CD14-positive monocyte (primary cell): ENCODE measurements around the gene ACP5. TPM values are rescaled to one million over a fixed set of nuclear protein-coding genes. Genes with fewer than 3 reads are reported as not detected.
A peak's percentile ranks its signal among the peaks of the same experiment; 100 is the strongest.

Experiments
- DNase-seq, 3 donors: peaks; one replicate each; pipeline ENCODE4 v3.0.0-alpha.2; 2011 to 2022
- H2AFZ ChIP-seq: 2 replicates; pipeline ENCODE4 v1.6.0; 2012; ENCODE audit warnings: mild to moderate bottlenecking, low read depth, low read length, inconsistent platforms; ENCODE audit not compliant: insufficient read depth, poor library complexity, severe bottlenecking
- H3K27ac ChIP-seq, 2 donors: 1 replicate in 1 of 2; 2 replicates in 1 of 2; pipeline ENCODE4 v1.5.1; 2012 to 2013; ENCODE audit warnings: low read length in 2 of 2, control low read depth in 1 of 2, inconsistent platforms in 1 of 2, low read depth in 1 of 2, mild to moderate bottlenecking in 1 of 2
- H3K27me3 ChIP-seq, 2 donors: one replicate each; pipeline versions ENCODE4 v1.6.0 to v1.6.1; 2011 to 2013; ENCODE audit warnings: low read length in 2 of 2; ENCODE audit not compliant: control insufficient read depth in 2 of 2, insufficient read depth in 2 of 2
- H3K36me3 ChIP-seq, 2 donors: replicated peaks in 1 of 2; 1 replicate in 1 of 2; 2 replicates in 1 of 2; pipeline versions ENCODE4 v1.5.1 to v1.6.1; 2012 to 2013; ENCODE audit warnings: low read length in 2 of 2, control low read depth in 1 of 2, inconsistent platforms in 1 of 2, mild to moderate bottlenecking in 1 of 2; ENCODE audit not compliant: insufficient read depth in 2 of 2, control insufficient read depth in 1 of 2
- H3K4me1 ChIP-seq, 2 donors: 1 replicate in 1 of 2; 2 replicates in 1 of 2; pipeline versions ENCODE4 v1.5.1 to v1.6.1; 2012 to 2013; ENCODE audit warnings: low read length in 2 of 2, control low read depth in 1 of 2, inconsistent platforms in 1 of 2, mild to moderate bottlenecking in 1 of 2, moderate library complexity in 1 of 2; ENCODE audit not compliant: insufficient read depth in 2 of 2, control insufficient read depth in 1 of 2
- H3K4me2 ChIP-seq: replicated peaks from 2 replicates; pipeline ENCODE3; 2012; ENCODE audit warnings: low read length, moderate library complexity, mild to moderate bottlenecking; ENCODE audit not compliant: poor library complexity, severe bottlenecking; ENCODE audit errors: extremely low read depth
- H3K4me3 ChIP-seq, 3 experiments: fragments of 200-600 bp in 1 of 3; sonication (generic) in 1 of 3; replicated peaks in 1 of 3; 1 replicate in 2 of 3; 2 replicates in 1 of 3; pipeline ENCODE4 v1.5.1; 2011 to 2013; ENCODE audit warnings: low read length in 3 of 3, mild to moderate bottlenecking in 3 of 3, control low read depth in 2 of 3, low read depth in 2 of 3, inconsistent platforms in 1 of 3, moderate library complexity in 1 of 3
- H3K79me2 ChIP-seq: 2 replicates; pipeline ENCODE4 v1.6.0; 2012; ENCODE audit warnings: mild to moderate bottlenecking, control low read depth, inconsistent platforms, low read length, moderate library complexity; ENCODE audit not compliant: insufficient read depth
- H3K9ac ChIP-seq: 2 replicates; pipeline ENCODE4 v1.6.0; 2017; ENCODE audit warnings: low read length, mild to moderate bottlenecking; ENCODE audit not compliant: insufficient read depth, poor library complexity, severe bottlenecking
- H3K9me3 ChIP-seq, 2 donors: replicated peaks in 1 of 2; 1 replicate in 1 of 2; 2 replicates in 1 of 2; pipeline versions ENCODE4 v1.5.1 to v1.6.1; 2012 to 2013; ENCODE audit warnings: low read length in 2 of 2, control low read depth in 1 of 2; ENCODE audit not compliant: control insufficient read depth in 1 of 2, insufficient read depth in 1 of 2
- H4K20me1 ChIP-seq: 2 replicates; pipeline ENCODE4 v1.6.0; 2012; ENCODE audit warnings: mild to moderate bottlenecking, low read length, control low read depth, moderate library complexity; ENCODE audit not compliant: insufficient read depth
- H3K27ac Mint-ChIP-seq, 7 donors: one replicate each; pipeline ENCODE4 v1.8.0; 2020; ENCODE audit warnings: mild to moderate bottlenecking in 7 of 7, mixed read lengths in 7 of 7, moderate library complexity in 6 of 7, inconsistent platforms in 2 of 7
- H3K27me3 Mint-ChIP-seq, 3 donors: one replicate each; pipeline ENCODE4 v1.8.0; 2021 to 2022; ENCODE audit warnings: low read depth in 3 of 3, mild to moderate bottlenecking in 3 of 3, mixed read lengths in 3 of 3, moderate library complexity in 3 of 3, inconsistent platforms in 1 of 3
- H3K36me3 Mint-ChIP-seq, 2 donors: one replicate each; pipeline ENCODE4 v1.8.0; 2020; ENCODE audit warnings: mixed read lengths in 2 of 2, inconsistent platforms in 1 of 2, mild to moderate bottlenecking in 1 of 2
- H3K4me1 Mint-ChIP-seq: one replicate; pipeline ENCODE4 v1.8.0; 2020; ENCODE audit warnings: mild to moderate bottlenecking, mixed read lengths
- H3K4me3 Mint-ChIP-seq, 2 donors: one replicate each; pipeline ENCODE4 v1.8.0; 2020; ENCODE audit warnings: mild to moderate bottlenecking in 2 of 2, mixed read lengths in 2 of 2, moderate library complexity in 1 of 2
- H3K9me3 Mint-ChIP-seq, 7 donors: one replicate each; pipeline ENCODE4 v1.8.0; 2020 to 2022; ENCODE audit warnings: mixed read lengths in 7 of 7, mild to moderate bottlenecking in 6 of 7, moderate library complexity in 6 of 7, inconsistent platforms in 2 of 7
- WGBS: methylation state at CpG from one replicate; pipeline ENCODE4 v1.1.5; 2013; ENCODE audit warnings: missing lambda C conversion rate; ENCODE audit not compliant: insufficient coverage; 5-methylcytosine and 5-hydroxymethylcytosine counted together
- intact Hi-C, 2 donors: fragments of 100-400 bp; cut with micrococcal nuclease; formaldehyde crosslinking; loops; one replicate each; pipeline versions ENCODE4 v1.15.0 to v1.15.1; 2023
- polyA plus RNA-seq, 3 donors: library from polyadenylated mRNA; depleted of rRNA in 1 of 3; unstranded in 2 of 3; stranded (reverse) in 1 of 3; fragments of 300-500 nt in 2 of 3; fragments of >200 nt in 1 of 3; fragmentation: Illumina TruSeq in 2 of 3; gene quantifications; 1 replicate in 2 of 3; 2 replicates in 1 of 3; pipeline ENCODE4 v1.2.3, GENCODE V29; 2012 to 2021
- TF ChIP-seq, protein P1 (sequence below): fragments of 200-600 bp; IDR thresholded peaks from one replicate; pipeline ENCODE4 v1.8.0; 2022; ENCODE audit warnings: antibody characterized with exemption, mild to moderate bottlenecking

Gene ACP5
- polyA plus RNA-seq, 3 donors: 20.1 to 58.2 (median 31.2) TPM

GRCh38 chr19:11597202-11598102 is 20.0 kb upstream of the ACP5 start, which contains the start of gene ZNF627:
ZNF627 (plus strand) TSS chr19:11597483; CDS start chr19:11597628, 145 bp downstream.
- intact Hi-C loops: loop anchor here (5.0 to 10.0 kb wide), 3 partner anchors 40 to 97 kb away; partner anchors contain the start of gene ZNF653 (in 1 of the 2)
- H2AFZ ChIP-seq: peak within 1 kb of the TSS; percentile 85
- H3K4me1 ChIP-seq: peaks cover 13 to 16% of the 10 kb centered on the region in 2 donors
- no peaks in the 10 kb centered on the region for H3K27me3 ChIP-seq
- H3K9ac ChIP-seq: peak within 1 kb of the TSS; percentile 89
- Mint-ChIP-seq H3K9me3 (peaks cover 0 to 3% (median 1%) of the 10 kb centered on the region in 7 donors), H3K27ac (peak within 1 kb of the TSS; percentile 87 to 97 (median 95)), H3K27me3 (peaks cover 0 to 2% (median 2%) of the 10 kb centered on the region in 3 donors), H3K4me3 (peak within 1 kb of the TSS; percentile 93 to 95), H3K36me3 (peaks cover 3 to 13% of the 10 kb centered on the region in 2 donors), H3K4me1 (peaks cover 19% of the 10 kb centered on the region)
- peak within 1 kb of the TSS; percentile 60 to 93 (median 93) for H3K4me3 ChIP-seq
- H3K9me3 ChIP-seq: no peaks in the 10 kb centered on the region
- DNase-seq: peak; percentile 99 to 100 (median 99)
- TF ChIP-seq, protein P1, sequence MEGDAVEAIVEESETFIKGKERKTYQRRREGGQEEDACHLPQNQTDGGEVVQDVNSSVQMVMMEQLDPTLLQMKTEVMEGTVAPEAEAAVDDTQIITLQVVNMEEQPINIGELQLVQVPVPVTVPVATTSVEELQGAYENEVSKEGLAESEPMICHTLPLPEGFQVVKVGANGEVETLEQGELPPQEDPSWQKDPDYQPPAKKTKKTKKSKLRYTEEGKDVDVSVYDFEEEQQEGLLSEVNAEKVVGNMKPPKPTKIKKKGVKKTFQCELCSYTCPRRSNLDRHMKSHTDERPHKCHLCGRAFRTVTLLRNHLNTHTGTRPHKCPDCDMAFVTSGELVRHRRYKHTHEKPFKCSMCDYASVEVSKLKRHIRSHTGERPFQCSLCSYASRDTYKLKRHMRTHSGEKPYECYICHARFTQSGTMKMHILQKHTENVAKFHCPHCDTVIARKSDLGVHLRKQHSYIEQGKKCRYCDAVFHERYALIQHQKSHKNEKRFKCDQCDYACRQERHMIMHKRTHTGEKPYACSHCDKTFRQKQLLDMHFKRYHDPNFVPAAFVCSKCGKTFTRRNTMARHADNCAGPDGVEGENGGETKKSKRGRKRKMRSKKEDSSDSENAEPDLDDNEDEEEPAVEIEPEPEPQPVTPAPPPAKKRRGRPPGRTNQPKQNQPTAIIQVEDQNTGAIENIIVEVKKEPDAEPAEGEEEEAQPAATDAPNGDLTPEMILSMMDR: peak; percentile 31
- peak within 1 kb of the TSS; percentile 85 to 90 for H3K27ac ChIP-seq
- WGBS: under 1% methylated on average over 66 of the region's 67 CpGs
- H4K20me1 ChIP-seq: peaks cover 20% of the 10 kb centered on the region
- peak within 1 kb of the TSS; percentile 98 for H3K4me2 ChIP-seq
- H3K36me3 ChIP-seq: no peaks in the 10 kb centered on the region
- H3K79me2 ChIP-seq: peaks cover 49% of the 10 kb centered on the region

DNA sequence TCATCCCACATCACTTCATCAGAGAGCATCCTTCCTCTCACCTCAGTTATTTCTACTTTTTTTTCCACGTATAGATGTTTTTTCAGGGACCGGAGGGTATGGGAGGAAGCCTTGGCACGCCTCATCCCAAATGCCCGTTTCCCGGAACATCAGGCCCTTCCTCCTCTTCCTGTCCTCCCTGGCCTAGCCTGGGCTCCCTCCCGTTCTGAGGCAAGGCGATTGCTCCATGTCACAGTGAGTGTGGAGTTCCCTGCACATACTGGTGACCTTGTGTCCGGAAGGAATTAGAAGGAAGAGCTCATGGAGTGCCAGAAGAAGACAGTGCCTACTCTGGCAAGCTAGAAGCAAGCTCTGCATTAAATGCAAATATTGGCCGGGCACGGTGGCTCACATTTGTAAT is 18.7 kb upstream of the ACP5 start:
- Histone ChIP-seq H3K36me3 (no peaks in the 10 kb centered on the region), H3K4me2 (no peak overlapping the region), H3K27me3 (no peaks in the 10 kb centered on the region), H4K20me1 (peaks cover 15% of the 10 kb centered on the region), H3K4me3 (no peak overlapping the region), H3K4me1 (peaks cover 13 to 16% of the 10 kb centered on the region in 2 donors), H3K9me3 (no peaks in the 10 kb centered on the region), H3K9ac (no peak overlapping the region), H3K27ac (peak overlapping the region in 1 of 2 donors; percentile 85), H3K79me2 (peaks cover 37% of the 10 kb centered on the region), H2AFZ (no peak overlapping the region)
- Mint-ChIP-seq H3K27ac (peak overlapping the region in 6 of 7 donors; percentile 87 to 97 (median 94)), H3K36me3 (peaks cover 3 to 12% of the 10 kb centered on the region in 2 donors), H3K4me1 (peaks cover 16% of the 10 kb centered on the region), H3K9me3 (peaks cover 0 to 3% (median 0%) of the 10 kb centered on the region in 7 donors), H3K4me3 (peak overlapping the region in 1 of 2 donors; percentile 93), H3K27me3 (peaks cover 0 to 2% (median 2%) of the 10 kb centered on the region in 3 donors)
- TF ChIP-seq, protein P1: no peak
- intact Hi-C loops: loop anchor here (5.0 to 10.0 kb wide), 3 partner anchors 41 to 99 kb away; partner anchors contain the start of gene ZNF653 (in 1 of the 2)
- WGBS: 88% methylated on average over 6 of the region's 10 CpGs
- no peak for DNase-seq
